K562 (cell line): ENCODE measurements around the gene TTC33. TPM values are rescaled to one million over a fixed set of nuclear protein-coding genes. Genes with fewer than 3 reads are reported as not detected.

Source experiments
- EP400 ChIP-seq: fragments of 450-650 bp; IDR thresholded peaks from 2 replicates; pipeline ENCODE4 v1.6.1; 2017; ENCODE audit warnings: antibody characterized with exemption, mild to moderate bottlenecking, moderate library complexity
- FOXM1 ChIP-seq, 2 experiments: fragments of 450-650 bp in 1 of 2; sonication (generic) in 1 of 2; formaldehyde crosslinking in 1 of 2; IDR thresholded peaks; 2 replicates each; pipeline versions ENCODE4 v1.6.1 to v1.9.0; 2017 to 2022; ENCODE audit warnings: low read depth in 2 of 2, mild to moderate bottlenecking in 2 of 2, missing genetic modification reagents in 1 of 2, moderate library complexity in 1 of 2
- MAFG ChIP-seq: fragments of 450-650 bp; conservative IDR thresholded peaks from 2 replicates; pipeline ENCODE4 v1.6.1; 2016; ENCODE audit warnings: missing genetic modification characterization, missing compliant biosample characterization
- NCOR1 ChIP-seq: fragments of 450-650 bp; IDR thresholded peaks from 2 replicates; pipeline ENCODE4 v1.6.1; 2016; ENCODE audit warnings: mild to moderate bottlenecking, moderate library complexity
- PTRF ChIP-seq: fragments of 450-650 bp; IDR thresholded peaks from 2 replicates; pipeline ENCODE4 v1.6.1; 2016; ENCODE audit warnings: mild to moderate bottlenecking, missing genetic modification characterization, missing compliant biosample characterization
- REST ChIP-seq, 2 experiments: fragments of 450-650 bp; formaldehyde crosslinking in 1 of 2; IDR thresholded peaks; 2 replicates each; pipeline versions ENCODE4 v1.4.0 to v1.6.1; 2014 to 2020; ENCODE audit warnings: mild to moderate bottlenecking in 2 of 2, borderline replicate concordance in 1 of 2, low read depth in 1 of 2
- SMC3 ChIP-seq: conservative IDR thresholded peaks from 2 replicates; pipeline ENCODE4 v1.6.1; 2011; ENCODE audit warnings: low read depth, low read length, improper control_type of control experiment; ENCODE audit not compliant: insufficient read depth
- TBP ChIP-seq: optimal IDR thresholded peaks from 2 replicates; pipeline ENCODE3; 2011; ENCODE audit warnings: low read depth, low read length, improper control_type of control experiment
- polyA plus RNA-seq, 8 experiments: library from polyadenylated mRNA; depleted of rRNA in 4 of 8; stranded (reverse) in 5 of 8; unstranded in 3 of 8; fragments of >200 nt; fragmentation: Nextera tagmentation in 2 of 8; fragmentation: Illumina TruSeq in 1 of 8; extraction: Ambion mirVana in 2 of 8; extraction: Trizol in 1 of 8; gene quantifications; 2 replicates each; pipeline versions ENCODE4 v1.2.1 to v1.2.3, GENCODE V29; 2011 to 2014; ENCODE audit warnings: inconsistent platforms in 1 of 8, missing spikeins in 1 of 8
- total RNA-seq, 7 experiments: library from RNA; depleted of rRNA in 6 of 7; stranded (reverse); fragments of >200 nt in 6 of 7; fragmentation: Illumina TruSeq in 2 of 7; extraction: Trizol in 2 of 7; gene quantifications; 2 replicates each; pipeline versions ENCODE4 v1.2.1 to v1.2.3, GENCODE V29; 2011 to 2021; ENCODE audit warnings: low replicate concordance in 1 of 7

Gene TTC33
- total and polyA plus RNA-seq, 9 of the 15 experiments (the other 6 are each of a cell fraction or from before 2014, with no cell fraction given): 11.5 to 24.9 (median 21.1) TPM

GRCh38 chr5:40688127-40688761 lies 67.5 kb downstream of the TTC33 start (continued):
- TF ChIP-seq TBP (peak; percentile 30), NCOR1 (0 out of 2 replicates have a peak, but pooled peaks have one; percentile 7), FOXM1 (IDR thresholded peaks at IDR 0.05; ENCODE audit: low read depth) (no peak), FOXM1 (CRISPR knock-in tag; IDR thresholded peaks at IDR 0.05; ENCODE audit: low read depth) (no peak), MAFG (tag) (no peak), SMC3 (peak; percentile 95), REST (IDR thresholded peaks at IDR 0.05; ENCODE audit: borderline replicate concordance) (peak; percentile 90), REST (CRISPR knock-in tag; IDR thresholded peaks at IDR 0.05; ENCODE audit: low read depth) (no peak), EP400 (no peak), PTRF (no peak)
